ENCODE measurements around the gene HERC2.

HERC2 gene

DNA sequence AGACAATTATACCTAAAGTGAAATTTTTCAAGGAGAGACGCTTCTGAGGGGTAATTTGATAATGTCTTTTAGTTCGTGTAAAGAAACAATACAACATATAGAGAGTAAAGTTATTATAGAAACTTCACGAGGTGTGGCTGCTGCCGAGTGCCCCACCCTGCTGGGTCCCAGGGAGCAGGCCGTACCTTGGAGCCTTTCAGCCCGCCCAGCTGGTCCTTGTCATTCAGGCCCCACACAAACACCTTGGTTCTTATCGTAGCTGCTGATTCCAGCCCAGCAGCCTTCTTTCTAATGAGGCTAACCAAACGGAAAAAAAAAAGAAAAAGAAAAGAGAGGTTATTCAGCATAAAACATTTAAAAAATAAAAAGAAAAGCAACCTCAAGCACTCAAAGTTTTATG, 139.8 kb downstream of the HERC2 start:
- Histone ChIP-seq H3F3A (ENCODE audit: insufficient read depth) (no peaks in the 10 kb centered on the region), H3K27me3 (ENCODE audit: low read length) (no peaks in the 10 kb centered on the region), H3K9ac (ENCODE audit: low read length) (no peak overlapping the region), H3K36me3 (ENCODE audit: low read length) (peaks cover 4% of the 10 kb centered on the region; the same call in 1 of the 2 replicates), H2AFZ (ENCODE audit: low read depth, low read length, severe bottlenecking) (no peak overlapping the region), H3K9me2 (replicated peaks; ENCODE audit: insufficient read depth, low read length) (no peaks in the 10 kb centered on the region), H3K4me3 (ENCODE audit: insufficient read depth, low read length, poor library complexity, severe bottlenecking) (no peak overlapping the region), H3K27ac (ENCODE audit: low read depth, low read length) (no peak overlapping the region), H3K4me2 (ENCODE audit: low read depth, low read length, poor library complexity, severe bottlenecking) (no peak overlapping the region), H4K20me1 (ENCODE audit: low read depth, low read length) (no peaks in the 10 kb centered on the region), H3K9me3 (ENCODE audit: insufficient read depth, low read length) (no peaks in the 10 kb centered on the region), H3K79me2 (ENCODE audit: insufficient read depth, low read length) (no peaks in the 10 kb centered on the region)
- no peak for TF ChIP-seq EZH2phosphoT487 (conservative IDR thresholded peaks at IDR 0.05; ENCODE audit: low read length)
- TF ChIP-seq, protein P1, sequence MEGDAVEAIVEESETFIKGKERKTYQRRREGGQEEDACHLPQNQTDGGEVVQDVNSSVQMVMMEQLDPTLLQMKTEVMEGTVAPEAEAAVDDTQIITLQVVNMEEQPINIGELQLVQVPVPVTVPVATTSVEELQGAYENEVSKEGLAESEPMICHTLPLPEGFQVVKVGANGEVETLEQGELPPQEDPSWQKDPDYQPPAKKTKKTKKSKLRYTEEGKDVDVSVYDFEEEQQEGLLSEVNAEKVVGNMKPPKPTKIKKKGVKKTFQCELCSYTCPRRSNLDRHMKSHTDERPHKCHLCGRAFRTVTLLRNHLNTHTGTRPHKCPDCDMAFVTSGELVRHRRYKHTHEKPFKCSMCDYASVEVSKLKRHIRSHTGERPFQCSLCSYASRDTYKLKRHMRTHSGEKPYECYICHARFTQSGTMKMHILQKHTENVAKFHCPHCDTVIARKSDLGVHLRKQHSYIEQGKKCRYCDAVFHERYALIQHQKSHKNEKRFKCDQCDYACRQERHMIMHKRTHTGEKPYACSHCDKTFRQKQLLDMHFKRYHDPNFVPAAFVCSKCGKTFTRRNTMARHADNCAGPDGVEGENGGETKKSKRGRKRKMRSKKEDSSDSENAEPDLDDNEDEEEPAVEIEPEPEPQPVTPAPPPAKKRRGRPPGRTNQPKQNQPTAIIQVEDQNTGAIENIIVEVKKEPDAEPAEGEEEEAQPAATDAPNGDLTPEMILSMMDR (IDR thresholded peaks at IDR 0.05; ENCODE audit: insufficient read depth, low read length, poor library complexity, severe bottlenecking): no peak

GRCh38 chr15:28181366-28181765, 140.6 kb downstream of the HERC2 start:
- Histone ChIP-seq H3K4me2 (ENCODE audit: low read depth, low read length, poor library complexity, severe bottlenecking) (no peak overlapping the region), H3K9me3 (ENCODE audit: insufficient read depth, low read length) (no peaks in the 10 kb centered on the region), H3K36me3 (ENCODE audit: low read length) (peaks cover 4% of the 10 kb centered on the region; the same call in 1 of the 2 replicates), H3K9ac (ENCODE audit: low read length) (no peak overlapping the region), H3K27me3 (ENCODE audit: low read length) (no peaks in the 10 kb centered on the region), H4K20me1 (ENCODE audit: low read depth, low read length) (no peaks in the 10 kb centered on the region), H3K27ac (ENCODE audit: low read depth, low read length) (no peak overlapping the region), H3K9me2 (replicated peaks; ENCODE audit: insufficient read depth, low read length) (no peaks in the 10 kb centered on the region), H2AFZ (ENCODE audit: low read depth, low read length, severe bottlenecking) (no peak overlapping the region), H3F3A (ENCODE audit: insufficient read depth) (no peaks in the 10 kb centered on the region), H3K4me3 (ENCODE audit: insufficient read depth, low read length, poor library complexity, severe bottlenecking) (no peak overlapping the region), H3K79me2 (ENCODE audit: insufficient read depth, low read length) (no peaks in the 10 kb centered on the region)
- TF ChIP-seq EZH2phosphoT487 (conservative IDR thresholded peaks at IDR 0.05; ENCODE audit: low read length): no peak
- TF ChIP-seq, protein P1 (IDR thresholded peaks at IDR 0.05; ENCODE audit: insufficient read depth, low read length, poor library complexity, severe bottlenecking): no peak

- Histone ChIP-seq H3F3A (ENCODE audit: insufficient read depth) (no peaks in the 10 kb centered on the region), H3K27me3 (ENCODE audit: low read length) (no peaks in the 10 kb centered on the region), H3K36me3 (ENCODE audit: low read length) (no peaks in the 10 kb centered on the region), H2AFZ (ENCODE audit: low read depth, low read length, severe bottlenecking) (no peak overlapping the region), H3K9me2 (replicated peaks; ENCODE audit: insufficient read depth, low read length) (no peaks in the 10 kb centered on the region), H3K79me2 (ENCODE audit: insufficient read depth, low read length) (no peaks in the 10 kb centered on the region), H4K20me1 (ENCODE audit: low read depth, low read length) (no peaks in the 10 kb centered on the region), H3K9me3 (ENCODE audit: insufficient read depth, low read length) (no peaks in the 10 kb centered on the region), H3K4me3 (ENCODE audit: insufficient read depth, low read length, poor library complexity, severe bottlenecking) (no peak overlapping the region), H3K9ac (ENCODE audit: low read length) (no peak overlapping the region), H3K4me2 (ENCODE audit: low read depth, low read length, poor library complexity, severe bottlenecking) (no peak overlapping the region), H3K27ac (ENCODE audit: low read depth, low read length) (no peak overlapping the region)
- TF ChIP-seq EZH2phosphoT487 (conservative IDR thresholded peaks at IDR 0.05; ENCODE audit: low read length): no peak
- TF ChIP-seq, protein P1 (IDR thresholded peaks at IDR 0.05; ENCODE audit: insufficient read depth, low read length, poor library complexity, severe bottlenecking): no peak
Observed at GRCh38 chr15:28179270-28179669, 142.7 kb downstream of the HERC2 start.
